ENCODE results near the gene DIAPH3.

GRCh38 chr13:59954601-59955000, 209.1 kb downstream of the DIAPH3 start:
- TF ChIP-seq CTCF (conservative IDR thresholded peaks at IDR 0.05; ENCODE audit: low read length) (no peak), EZH2phosphoT487 (IDR thresholded peaks at IDR 0.05; ENCODE audit: borderline replicate concordance) (no peak)
